HTR-8/SVneo (cell line): ENCODE results near the gene CFP.
"Not testable (repeated sequence)": the region's sequence is repeated elsewhere in the genome, so short reads cannot be mapped to it uniquely, and the experiment has no call there.

Experiments
- DNase-seq: peaks from one replicate; pipeline ENCODE4 v3.0.0; 2011; ENCODE audit warnings: low spot score, mixed read lengths; ENCODE audit not compliant: insufficient read length
- FAIRE-seq: peaks from 2 replicates; lab custom pipeline; 2011; peaks lifted over from hg19 to GRCh38; lab: Jason Lieb, UNC

Gene CFP

GRCh38 chrX:47608130-47608810, 21.5 kb downstream of the CFP start:
- FAIRE-seq = no peak
- no peak for DNase-seq

- DNase-seq (no peak), FAIRE-seq (no peak)
Measured at GRCh38 chrX:47607091-47607490, 22.6 kb downstream of the CFP start.

GRCh38 chrX:47605024-47605423, 24.7 kb downstream of the CFP start:
- FAIRE-seq (no peak), DNase-seq (no peak)

GRCh38 chrX:47603125-47603524, 26.6 kb downstream of the CFP start:
- FAIRE-seq, DNase-seq: not testable (repeated sequence)

GRCh38 chrX:47597222-47597621, 32.5 kb downstream of the CFP start:
- FAIRE-seq (no peak), DNase-seq (no peak)

GRCh38 chrX:47596256-47596655, 33.5 kb downstream of the CFP start:
- FAIRE-seq = no peak
- no peak for DNase-seq

- no peak for FAIRE-seq
- no peak for DNase-seq
Measured at GRCh38 chrX:47595716-47596251, 33.9 kb downstream of the CFP start.

GRCh38 chrX:47593522-47593921, 36.2 kb downstream of the CFP start:
- DNase-seq (no peak), FAIRE-seq (no peak)

- no peak for DNase-seq
- FAIRE-seq = no peak
Measured at GRCh38 chrX:47590984-47591383, 38.7 kb downstream of the CFP start.

- FAIRE-seq = no peak
- no peak for DNase-seq
Measured at GRCh38 chrX:47587906-47588735, 41.6 kb downstream of the CFP start.

- FAIRE-seq (no peak), DNase-seq (no peak)
Measured at GRCh38 chrX:47587091-47587891, 42.4 kb downstream of the CFP start.

- DNase-seq = no peak
- FAIRE-seq = no peak
Measured at GRCh38 chrX:47586043-47586787, 43.5 kb downstream of the CFP start.

GRCh38 chrX:47585273-47585672, 44.5 kb downstream of the CFP start:
- DNase-seq = no peak
- no peak for FAIRE-seq

GRCh38 chrX:47584714-47585113, 45.0 kb downstream of the CFP start:
- DNase-seq (no peak), FAIRE-seq (no peak)

GRCh38 chrX:47583240-47583861, 46.4 kb downstream of the CFP start:
- no peak for DNase-seq
- FAIRE-seq = no peak

GRCh38 chrX:47581731-47582647, 47.7 kb downstream of the CFP start, which contains the start of gene TIMP1:
Gene TIMP1 (plus strand): TSS chrX:47582436. CDS start chrX:47583416, 980 bp downstream.
- DNase-seq = peak; percentile 75
- FAIRE-seq = peak; percentile 40

GRCh38 chrX:47579537-47579936, 50.2 kb downstream of the CFP start:
- DNase-seq (no peak), FAIRE-seq (no peak)

GRCh38 chrX:47578692-47579091, 51.0 kb downstream of the CFP start:
- no peak for DNase-seq
- FAIRE-seq = no peak
